HG02840 (cell line): Measurements from ENCODE around the gene PPP6R2.

Experiments
- ATAC-seq: cut with Tn5 transposase; IDR thresholded peaks from one replicate; pipeline ENCODE4 v1.9.1; 2021; ENCODE audit warnings: mild to moderate bottlenecking, moderate library complexity, moderate number of reproducible peaks; ENCODE audit not compliant: unreplicated experiment, low FRiP score

Gene PPP6R2

DNA sequence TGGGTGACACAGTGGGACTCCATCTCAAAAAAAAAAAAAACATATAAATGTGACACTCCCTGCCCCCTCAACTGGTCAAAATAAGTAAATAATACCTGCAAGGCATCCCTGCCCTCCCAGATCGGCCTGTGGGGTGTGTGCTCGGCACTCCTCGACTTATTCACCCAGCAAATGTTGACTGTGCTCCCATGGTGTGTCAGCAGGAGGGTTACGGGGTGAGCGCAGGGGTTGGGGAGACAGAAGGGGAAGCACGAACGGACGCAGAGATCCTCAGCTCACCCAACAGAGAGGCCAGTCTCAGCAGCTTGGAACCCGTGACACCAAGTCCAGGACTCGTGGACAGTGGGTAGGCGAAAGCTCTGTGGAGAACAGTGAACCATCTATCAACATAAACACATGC lies 136.6 kb downstream of the PPP6R2 start:
- no peak for ATAC-seq

DNA sequence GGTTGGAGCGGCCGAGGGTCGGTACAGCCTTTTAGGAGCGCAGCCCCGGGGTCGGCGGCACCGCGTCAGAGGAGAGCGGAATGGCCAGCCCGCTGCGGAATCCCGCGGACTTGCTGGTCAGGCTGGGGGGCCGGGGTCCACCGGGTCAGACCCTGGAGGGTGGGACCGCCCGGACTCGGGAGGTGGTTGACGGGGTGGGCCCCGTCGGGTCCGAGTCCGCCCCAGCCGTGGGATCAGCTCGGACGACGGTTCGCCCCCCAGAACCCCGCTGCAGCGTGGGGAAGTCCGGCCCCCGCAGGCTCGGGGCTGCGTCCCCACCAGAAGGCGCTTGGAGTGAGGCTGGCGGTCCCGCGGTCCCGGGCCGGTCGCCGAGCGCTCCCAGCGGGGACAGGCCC lies 137.9 kb downstream of the PPP6R2 start:
- ATAC-seq, result no peak

DNA sequence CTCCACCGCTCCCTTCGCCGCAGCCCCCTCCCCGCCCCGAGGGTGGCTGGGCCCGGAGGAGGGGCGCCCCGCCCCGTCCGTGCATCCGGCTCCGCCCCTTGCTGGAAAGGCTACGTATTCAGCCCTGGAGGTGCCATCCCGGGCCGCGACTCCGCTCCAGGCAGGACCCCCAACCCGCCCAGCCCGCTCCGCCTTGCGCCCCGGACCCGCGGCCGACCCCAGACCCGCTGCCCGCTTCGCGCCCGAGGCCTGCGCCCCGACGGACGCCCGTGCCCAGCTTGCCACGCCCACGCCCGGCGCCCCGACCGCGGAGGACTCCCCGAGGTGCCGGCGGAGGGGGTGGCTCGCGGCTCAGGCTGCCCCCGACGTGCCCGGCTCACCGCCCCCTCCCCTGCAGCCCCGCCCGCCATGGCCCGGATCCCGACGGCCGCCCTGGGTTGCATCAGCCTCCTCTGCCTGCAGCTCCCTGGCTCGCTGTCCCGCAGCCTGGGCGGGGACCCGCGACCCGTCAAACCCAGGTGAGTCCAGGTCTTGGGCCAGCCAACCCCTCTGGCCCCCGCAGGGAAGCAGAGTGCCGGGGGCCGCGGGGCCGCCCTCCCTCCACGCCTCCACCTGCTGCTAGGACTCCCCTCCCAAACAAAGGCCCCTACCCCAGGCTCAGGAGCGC lies 138.4 kb downstream of the PPP6R2 start, which contains the start of gene ADM2:
Gene ADM2 (plus strand): TSS at position 104 of the 667 bp plus-strand sequence. CDS start 305 bp downstream, at position 409.
- no peak for ATAC-seq

DNA sequence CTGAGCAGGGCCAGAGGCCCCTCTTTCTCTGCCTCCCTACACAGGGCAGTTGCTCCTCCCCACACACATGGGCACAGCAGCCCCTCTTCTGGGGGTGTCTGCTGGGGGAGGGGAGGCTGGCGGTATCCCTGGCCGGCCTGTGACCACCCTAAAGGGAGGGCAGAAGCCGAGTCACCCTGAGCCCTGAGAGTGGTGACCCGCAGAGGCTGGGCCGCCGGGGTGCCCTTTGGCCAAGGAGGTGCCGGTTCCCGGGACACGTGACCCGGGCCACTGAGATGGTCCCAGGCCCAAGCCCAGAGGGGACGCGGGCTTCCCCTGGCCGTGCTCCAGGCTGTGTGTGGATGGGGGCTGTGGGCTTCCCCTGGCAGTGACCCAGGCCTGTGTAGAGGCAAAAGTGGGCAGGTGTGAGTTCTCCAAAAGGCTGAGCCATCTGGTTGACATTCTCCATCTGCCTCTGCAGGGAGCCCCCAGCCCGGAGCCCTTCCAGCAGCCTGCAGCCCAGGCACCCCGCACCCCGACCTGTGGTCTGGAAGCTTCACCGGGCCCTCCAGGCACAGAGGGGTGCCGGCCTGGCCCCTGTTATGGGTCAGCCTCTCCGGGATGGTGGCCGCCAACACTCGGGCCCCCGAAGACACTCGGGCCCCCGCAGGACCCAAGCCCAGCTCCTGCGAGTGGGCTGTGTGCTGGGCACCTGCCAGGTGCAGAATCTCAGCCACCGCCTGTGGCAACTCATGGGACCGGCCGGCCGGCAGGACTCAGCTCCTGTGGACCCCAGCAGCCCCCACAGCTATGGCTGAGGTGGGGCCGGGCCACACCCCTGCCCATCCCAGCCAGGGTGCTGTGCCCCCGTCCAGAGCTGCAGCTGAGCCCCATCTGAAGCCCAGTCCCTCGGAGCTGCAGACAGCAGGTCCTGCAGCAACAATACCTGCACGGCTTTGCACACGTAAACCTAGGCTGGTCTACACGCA lies 139.3 kb downstream of the PPP6R2 start:
- ATAC-seq, result no peak

DNA sequence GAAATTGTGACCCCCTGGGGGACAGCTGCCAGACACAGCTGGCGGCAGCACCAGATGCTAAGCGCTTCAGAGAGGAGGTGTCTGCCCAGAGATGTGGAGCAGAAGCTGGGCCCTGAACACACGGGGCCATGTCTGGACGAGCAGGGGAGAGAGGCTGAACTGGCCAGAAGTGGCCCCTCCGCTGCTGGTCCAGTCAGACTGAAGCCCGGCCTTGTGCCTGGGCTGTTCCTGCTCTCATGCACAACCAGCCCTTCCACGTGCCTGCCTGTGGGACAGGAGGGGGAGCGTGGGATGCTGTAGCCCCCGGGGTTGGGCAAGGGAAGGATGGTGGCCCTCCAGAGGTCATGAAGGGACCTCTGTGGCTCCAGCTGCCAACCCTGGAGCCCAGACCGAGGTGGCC lies 140.0 kb downstream of the PPP6R2 start:
- no peak for ATAC-seq

DNA sequence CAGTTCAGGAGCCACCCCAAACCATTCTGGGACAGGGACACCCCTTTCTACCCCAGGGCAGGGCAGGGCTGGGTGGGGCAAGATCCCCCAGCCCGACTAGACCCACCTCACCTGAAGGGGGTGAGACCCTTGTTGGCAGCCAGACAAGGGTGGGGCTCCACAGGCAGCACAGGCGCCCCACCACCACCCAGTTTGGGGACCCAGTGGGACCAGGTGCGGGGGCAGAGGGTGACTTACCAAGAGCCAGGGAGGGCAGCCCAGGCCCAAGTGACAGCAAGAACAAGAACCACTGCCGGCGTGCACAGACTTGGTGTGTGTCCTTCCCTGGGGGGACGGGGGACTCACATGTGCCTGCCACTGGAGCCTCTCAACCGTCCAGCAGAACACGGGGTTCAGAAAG lies 140.4 kb downstream of the PPP6R2 start:
- ATAC-seq, result no peak

DNA sequence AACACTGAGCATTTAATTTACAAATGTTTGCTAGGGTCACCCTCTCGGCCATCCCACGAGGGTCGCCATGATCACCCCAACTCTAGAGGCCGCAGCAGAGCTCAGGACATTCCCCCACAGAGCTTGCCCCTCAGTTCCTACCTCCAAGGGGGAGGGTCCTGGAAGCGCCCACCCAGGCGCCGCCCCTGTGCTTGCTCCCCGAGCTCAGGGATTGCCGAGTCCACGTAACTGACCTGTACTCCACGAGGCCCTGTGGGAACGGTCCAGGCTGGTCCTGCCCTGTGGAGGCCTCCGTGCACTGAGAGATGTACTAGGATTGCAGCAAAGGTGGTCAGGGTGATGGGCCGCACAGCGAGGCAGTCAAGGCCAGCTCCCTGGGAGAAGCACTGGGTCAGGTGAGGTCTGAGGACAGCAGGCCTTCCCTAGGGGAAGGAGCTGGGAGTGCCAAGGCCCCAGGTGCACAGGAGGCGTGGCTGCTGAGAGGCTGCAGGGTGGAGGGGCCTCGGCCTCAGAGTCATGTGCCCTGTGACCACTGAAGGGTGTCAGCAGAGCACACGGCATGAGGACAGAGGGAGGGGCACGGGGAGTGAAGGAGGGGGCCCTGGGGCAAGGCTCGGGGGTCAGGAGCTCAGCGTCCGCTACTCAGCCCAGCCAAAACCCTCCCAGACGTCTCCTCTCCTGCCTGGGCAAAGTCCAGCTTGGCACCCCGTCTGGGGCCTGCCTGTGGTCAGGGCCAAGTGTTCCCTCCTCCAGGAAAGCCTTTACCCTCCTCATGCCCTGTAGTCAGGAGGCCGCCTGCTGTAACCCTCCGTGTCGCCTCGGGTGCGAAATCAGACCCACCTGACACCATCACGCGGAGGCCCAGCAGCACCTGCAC lies 141.1 kb downstream of the PPP6R2 start:
- ATAC-seq, result no peak

DNA sequence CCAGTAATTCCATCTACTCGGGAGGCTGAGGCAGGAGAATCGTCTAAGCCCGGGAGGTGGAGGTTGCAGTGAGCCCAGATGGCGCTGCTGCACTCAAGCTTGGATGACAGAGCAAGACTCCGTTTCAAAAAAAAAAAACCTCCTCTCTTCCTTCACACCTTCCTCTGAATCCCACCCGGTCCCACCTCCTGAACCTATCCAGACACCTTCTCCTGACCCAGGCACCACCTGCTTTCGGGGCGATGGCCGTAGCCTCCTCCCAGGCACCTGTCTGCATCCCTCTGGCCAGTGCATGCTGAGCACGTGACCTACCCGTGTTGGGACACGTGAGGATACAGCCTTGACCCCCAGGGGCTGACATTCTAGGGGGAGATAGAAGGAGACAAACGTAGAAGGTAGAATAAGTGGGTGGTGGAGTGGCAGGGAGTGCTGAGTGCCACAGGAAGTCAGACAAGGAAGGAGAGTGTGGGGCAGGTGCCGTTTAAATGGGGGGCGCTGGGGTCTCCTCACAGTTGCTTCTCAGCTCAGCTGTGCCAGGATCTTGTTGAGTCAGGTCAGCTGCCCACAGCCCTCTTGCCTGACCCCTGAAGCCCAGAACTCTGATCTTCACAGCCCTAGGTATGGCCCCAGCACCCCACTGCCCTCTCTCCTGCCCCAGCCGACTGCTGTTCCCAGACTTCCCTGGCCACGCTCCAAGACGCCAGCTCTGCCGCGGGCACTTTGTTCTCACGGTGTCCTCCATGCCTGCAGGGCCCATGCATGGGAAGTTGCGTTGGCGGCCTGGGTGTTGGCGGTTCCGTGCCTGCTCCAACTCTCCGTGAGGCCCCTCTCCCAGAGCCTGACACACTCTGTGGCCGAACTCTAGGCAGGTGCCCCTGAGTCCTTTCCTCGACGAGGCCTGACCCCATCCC lies 142.3 kb downstream of the PPP6R2 start:
- no peak for ATAC-seq

DNA sequence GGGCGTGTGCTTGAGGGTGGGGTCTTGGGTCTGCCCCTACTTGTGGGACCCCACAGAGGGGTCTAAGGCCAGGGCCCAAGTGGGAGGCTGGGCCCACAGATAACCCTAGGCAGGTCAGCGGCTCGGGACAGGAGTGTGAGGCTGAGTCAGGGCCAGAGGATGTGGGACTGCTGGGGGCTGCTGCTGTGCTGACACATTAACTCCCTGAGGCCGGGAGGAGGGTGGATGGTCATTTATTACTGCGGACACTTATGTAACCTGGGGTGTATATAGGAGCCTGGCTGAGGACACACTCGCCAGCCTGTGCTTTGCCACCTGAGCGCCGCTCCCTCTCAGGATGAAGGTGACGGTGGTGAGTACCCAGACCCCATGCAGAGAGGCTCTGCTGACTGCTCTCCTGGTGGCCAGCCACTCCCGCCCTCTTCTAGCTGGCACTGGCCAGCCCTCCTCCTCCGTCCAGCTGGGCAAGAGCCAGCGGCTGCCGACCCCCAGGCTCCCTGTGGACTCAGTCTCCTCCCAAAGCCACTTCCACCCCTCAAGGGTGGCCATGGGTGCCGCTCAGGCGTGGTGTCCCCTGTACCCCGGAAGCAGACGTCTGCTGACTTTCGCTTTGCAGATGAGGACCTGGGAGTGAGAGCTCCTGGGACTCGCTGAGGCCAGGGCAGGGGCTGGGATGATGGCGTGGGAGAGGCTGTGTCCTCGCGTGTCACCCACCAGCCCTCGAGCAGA lies 143.6 kb downstream of the PPP6R2 start, which contains the start of gene MIOX:
Gene MIOX (plus strand): TSS at position 299 of the 729 bp plus-strand sequence. CDS start 39 bp downstream, at position 338.
- no peak for ATAC-seq

DNA sequence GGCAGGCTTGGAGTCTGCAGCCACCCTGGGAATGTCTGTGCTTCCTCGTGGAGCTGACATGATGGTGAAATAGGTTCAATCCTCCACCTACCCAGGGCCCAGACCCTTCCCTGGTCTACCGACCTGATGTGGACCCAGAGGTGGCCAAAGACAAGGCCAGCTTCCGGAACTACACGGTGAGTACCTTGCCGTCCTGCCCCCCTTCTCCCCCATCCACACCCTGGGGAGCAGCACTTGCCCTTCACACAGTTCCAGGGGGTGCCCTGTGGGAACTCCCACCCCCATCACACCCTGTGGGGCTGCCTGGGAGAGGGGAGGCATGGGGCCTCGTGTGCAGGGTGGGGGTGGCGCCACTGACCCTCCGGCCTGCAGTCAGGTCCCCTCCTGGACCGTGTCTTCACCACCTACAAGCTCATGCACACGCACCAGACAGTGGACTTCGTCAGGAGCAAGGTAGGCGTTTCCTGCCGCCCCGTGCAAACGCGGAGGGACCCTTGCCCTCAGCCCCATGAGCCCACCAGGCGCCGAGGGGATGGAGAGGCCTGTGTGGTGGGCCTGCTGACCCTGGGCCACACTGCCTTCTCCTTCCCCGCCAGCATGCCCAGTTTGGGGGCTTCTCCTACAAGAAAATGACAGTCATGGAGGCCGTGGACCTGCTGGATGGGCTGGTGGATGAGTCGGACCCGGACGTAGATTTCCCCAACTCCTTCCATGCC lies 144.3 kb downstream of the PPP6R2 start:
- ATAC-seq, result no peak

DNA sequence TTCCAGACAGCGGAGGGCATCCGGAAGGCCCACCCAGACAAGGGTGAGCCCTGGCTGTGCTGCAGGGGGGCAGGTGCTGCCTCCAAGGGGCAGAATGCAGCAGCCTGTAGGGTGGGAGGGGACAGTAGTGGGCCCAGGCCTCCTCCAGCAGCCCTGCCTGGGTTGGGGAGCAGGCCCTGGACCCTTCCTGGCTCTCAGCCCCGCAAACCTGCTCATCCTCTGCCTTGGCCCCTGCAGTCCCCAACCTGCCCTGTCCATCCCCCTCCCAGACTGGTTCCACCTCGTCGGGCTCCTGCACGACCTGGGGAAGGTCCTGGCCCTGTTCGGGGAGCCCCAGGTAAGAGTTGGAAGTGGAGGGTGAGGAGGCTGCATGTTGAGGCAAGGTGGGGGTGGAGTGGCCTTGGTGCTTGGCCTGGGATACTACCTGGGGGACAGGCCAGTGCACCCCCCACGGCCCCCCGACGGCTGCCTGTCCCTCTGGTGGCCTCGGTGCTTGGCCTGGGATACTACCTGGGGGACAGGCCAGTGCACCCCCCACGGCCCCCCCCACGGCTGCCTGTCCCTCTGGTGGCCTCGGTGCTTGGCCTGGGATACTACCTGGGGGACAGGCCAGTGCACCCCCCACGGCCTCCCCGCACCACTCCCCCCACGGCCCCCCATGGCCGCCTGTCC lies 145.0 kb downstream of the PPP6R2 start:
- ATAC-seq, result no peak

DNA sequence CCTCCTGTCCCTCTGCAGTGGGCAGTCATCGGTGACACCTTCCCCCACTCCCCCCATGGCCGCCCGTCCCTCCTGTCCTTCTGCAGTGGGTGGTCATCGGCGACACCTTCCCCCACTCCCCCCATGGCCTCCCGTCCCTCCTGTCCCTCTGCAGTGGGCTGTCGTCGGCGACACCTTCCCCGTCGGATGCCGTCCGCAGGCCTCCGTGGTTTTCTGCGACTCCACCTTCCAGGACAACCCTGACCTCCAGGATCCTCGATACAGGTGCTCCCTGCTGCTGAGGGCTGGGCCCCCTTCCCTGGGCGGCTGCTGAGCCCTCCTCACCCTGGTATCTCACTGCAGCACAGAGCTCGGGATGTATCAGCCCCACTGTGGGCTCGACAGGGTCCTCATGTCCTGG lies 145.8 kb downstream of the PPP6R2 start:
- ATAC-seq, result no peak

DNA sequence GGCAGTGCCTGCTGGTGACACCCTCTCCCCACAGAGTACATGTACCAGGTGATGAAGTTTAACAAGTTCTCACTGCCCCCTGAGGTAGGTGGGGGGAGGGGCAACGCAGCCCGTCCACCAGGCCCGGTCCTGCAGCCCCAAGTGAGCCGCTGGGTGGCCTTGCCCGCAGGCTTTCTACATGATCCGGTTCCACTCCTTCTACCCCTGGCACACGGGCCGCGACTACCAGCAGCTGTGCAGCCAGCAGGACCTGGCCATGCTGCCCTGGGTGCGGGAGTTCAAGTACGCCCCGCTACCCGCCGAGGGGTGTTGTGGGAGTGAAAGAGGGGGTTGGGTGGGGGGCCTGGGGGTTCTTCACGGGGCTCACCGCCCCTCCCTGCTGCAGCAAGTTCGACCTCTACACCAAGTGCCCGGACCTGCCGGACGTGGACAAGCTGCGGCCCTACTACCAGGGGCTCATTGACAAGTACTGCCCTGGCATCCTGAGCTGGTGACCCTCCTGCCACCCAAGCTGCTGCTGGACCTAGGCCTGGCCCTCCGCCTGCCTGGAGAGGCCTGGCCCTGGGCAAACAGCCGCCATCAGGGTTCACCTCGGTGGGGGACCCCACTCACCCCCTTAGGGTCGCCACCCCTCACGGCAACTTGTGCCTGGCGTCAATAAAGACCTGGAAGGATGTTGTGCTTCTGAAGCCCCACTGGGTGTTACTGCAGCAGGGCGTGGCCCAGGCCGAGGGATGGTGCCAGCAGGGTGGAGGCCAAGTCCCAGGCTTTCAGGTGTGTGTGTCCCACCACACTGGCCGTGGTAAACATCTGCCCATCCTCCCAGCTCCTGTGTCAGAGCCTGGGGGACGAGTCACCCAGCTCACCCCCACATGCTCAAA lies 146.5 kb downstream of the PPP6R2 start:
- ATAC-seq, result no peak

DNA sequence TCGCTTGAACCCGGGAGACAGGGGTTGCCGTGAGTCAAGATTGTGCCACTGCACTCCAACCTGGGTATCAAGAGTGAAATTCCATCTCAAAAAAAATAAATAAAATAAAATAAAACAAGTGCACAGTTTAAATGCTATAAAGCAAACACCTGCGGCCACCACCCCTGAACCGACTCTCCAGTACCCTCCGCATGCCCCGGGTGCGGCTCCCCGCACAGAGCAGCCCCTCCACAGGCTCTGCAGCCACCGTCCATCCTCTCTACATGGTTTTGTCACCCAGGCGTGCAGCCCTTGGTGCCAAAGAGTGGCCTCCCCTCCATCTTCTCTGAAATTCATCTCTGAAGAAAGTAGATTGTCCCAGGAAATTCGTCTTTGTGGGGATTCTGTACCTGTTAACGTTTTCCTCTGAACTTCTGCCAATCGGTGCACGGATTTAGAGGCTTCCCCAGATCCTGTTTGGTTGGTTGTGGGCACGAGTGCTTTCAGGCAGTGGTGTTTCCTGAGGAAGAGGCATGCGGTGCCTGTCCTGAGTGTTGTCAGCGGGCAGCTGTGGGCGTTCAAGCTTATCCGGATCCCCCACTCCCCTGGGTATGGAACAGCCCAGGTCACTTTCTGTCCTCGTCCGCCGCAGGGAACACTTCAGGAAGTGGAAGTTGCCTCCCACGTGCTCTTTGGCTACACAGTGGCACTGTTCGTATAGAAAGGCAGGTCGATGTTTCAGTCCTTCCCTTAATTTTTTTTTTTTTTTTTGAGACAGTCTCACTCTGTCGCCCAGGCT lies 147.6 kb downstream of the PPP6R2 start:
- no peak for ATAC-seq
